ENCODE results near the gene DGLUCY.

DNA sequence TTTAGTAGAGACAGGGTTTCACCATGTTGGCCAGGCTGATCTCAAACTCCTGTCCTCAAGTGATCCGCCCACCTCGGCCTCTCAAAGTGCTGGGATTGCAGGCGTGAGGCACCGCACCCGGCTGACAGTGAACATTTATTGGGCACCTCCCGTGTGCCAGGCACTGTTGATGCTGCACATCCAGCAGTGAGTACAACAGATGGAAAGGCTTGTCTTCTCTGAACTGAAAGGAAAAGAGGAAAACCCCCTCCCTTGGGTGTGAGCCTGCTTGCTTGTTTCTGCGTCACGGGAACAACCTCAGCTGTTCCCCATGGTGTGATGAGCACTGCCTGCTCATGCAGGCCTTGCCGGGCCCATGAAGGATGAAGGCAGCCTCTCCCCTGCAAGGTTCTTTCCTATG, 39.5 kb downstream of the DGLUCY start:
- TF ChIP-seq POLR2A (IDR thresholded peaks at IDR 0.05; ENCODE audit: low read depth, low read length) (no peak), POU2F2 (IDR thresholded peaks at IDR 0.05; ENCODE audit: low read depth, low read length) (no peak), POLR2AphosphoS5 (IDR thresholded peaks at IDR 0.05; ENCODE audit: low read depth, low read length) (no peak), TAF1 (IDR thresholded peaks at IDR 0.05; ENCODE audit: low read depth, low read length) (no peak), SPI1 (IDR thresholded peaks at IDR 0.05; ENCODE audit: low read depth, low read length) (no peak), PAX5 (IDR thresholded peaks at IDR 0.05; ENCODE audit: insufficient read depth, low read length, severe bottlenecking) (no peak)

All from GM12891 (cell line).